A549 (cell line): ENCODE data around the gene SPRR2B.

Experiments used
- CTCF ChIP-seq: fragments of >200 bp; sonication (Bioruptor Twin); formaldehyde crosslinking; IDR thresholded peaks from 3 replicates; pipeline ENCODE4 v1.5.1; 2016
- ELK1 ChIP-seq: fragments of 150-350 bp; IDR thresholded peaks from 2 replicates; pipeline ENCODE4 v1.6.1; 2014; ENCODE audit warnings: low read depth, mild to moderate bottlenecking, low read length
- POLR2A ChIP-seq: IDR thresholded peaks from 2 replicates; pipeline ENCODE4 v1.6.1; 2012; ENCODE audit warnings: mild to moderate bottlenecking, low read length

- TF ChIP-seq ELK1 (no peak), CTCF (no peak), POLR2A (no peak)
Measured at GRCh38 chr1:153100245-153100644, 28.8 kb upstream of the SPRR2B start.
